C4-2B (cell line): ENCODE results near the gene C16orf87.

Experiments
- CTCF ChIP-seq: fragments of 450-650 bp; conservative IDR thresholded peaks from 2 replicates; pipeline ENCODE4 v1.5.1; 2017; ENCODE audit warnings: mild to moderate bottlenecking
- ZFX ChIP-seq: fragments of 450-650 bp; IDR thresholded peaks from 2 replicates; pipeline ENCODE4 v1.6.1; 2017

DNA sequence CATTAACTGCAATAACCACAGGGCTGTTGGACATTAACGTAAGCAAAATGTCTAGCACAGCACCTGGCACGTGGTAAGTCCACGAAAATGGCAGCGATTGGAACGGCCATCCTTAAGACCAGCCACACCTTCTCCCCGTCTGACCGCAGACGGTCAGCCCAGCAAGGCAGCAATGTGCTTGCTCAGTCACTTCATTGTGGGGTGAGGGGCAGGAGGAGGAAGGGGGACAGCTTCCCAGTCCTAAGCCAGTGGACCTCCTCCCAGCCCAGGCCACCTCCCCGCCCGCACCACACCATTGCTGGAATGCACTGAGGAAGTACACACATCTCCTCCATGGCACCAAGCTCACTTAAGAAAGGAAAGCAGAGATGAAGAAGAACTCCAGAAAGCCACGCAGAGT is 74.2 kb downstream of the C16orf87 start:
- TF ChIP-seq CTCF (no peak), ZFX (no peak)
